ENCODE data around the gene C1GALT1.

Gene C1GALT1

GRCh38 chr7:7290429-7291122, 108.2 kb downstream of the C1GALT1 start:
- no peak for DNase-seq

DNA sequence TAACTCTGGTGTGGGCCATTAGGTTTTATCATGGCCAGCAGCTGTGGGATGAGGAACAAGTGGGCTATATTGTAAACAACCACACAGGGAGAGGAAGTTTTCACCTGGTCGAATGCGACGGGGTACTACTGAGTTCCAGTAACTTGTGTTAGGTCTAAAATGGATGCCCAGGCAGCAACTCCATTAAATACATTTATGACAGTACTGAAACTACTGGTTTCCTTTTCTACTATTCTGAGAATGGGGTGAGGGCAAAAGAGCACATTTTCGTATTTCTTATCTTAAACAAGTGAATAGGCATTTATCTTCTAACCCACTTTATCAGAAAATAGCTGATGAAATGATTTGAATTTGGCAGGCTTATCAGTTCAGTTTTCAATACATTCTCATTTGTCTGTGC, 109.7 kb downstream of the C1GALT1 start:
- no peak for DNase-seq

GRCh38 chr7:7292608-7293007, 110.3 kb downstream of the C1GALT1 start:
- no peak for DNase-seq

DNA sequence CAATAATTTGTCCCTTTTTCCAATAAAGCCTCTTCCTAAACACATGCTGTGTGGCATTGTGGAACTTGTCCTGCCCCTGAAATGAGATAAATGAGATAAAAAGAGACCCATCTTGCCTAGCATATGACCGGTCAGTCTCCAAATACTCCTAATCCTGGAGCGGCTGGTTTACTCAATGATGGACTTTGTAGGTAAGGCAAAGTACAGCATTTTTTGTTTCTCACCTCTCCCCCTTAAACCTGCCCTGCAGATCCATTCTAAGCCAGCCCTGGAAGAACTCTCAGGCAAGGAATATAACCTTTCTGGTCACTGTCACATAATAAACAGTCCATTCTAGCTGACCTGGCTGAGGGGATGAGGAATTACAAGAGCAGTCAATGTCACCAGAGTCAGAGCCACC, 110.7 kb downstream of the C1GALT1 start:
- no peak for DNase-seq

DNA sequence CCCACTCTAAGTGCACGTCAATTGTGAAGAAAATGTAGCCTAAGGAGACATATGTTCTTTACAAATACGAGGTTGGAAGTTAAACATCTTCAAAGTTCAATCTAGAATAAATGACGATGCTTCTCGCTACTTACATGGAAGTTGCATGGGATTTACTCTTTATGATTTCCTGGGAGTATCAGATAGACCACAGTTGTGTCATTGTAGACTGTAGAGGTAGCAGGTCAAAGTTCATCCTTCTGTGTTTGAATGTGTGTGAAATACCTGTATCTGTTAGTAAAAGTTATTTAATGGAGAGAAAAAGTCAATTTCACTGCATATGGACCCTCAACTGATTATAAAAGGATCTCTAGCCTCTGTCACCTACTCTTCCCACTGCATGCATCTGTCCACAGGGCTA, 112.6 kb downstream of the C1GALT1 start:
- no peak for DNase-seq
